NB4 (cell line): ENCODE measurements around the gene EVI5.

ENCODE experiments used
- DNase-seq: peaks from one replicate; pipeline ENCODE4 v3.0.0; 2010; ENCODE audit warnings: low read depth
- H3K4me3 ChIP-seq: one replicate; pipeline ENCODE4 v1.5.1; 2011; ENCODE audit warnings: mild to moderate bottlenecking, low read depth, low read length, moderate library complexity
- MYC ChIP-seq: IDR thresholded peaks from 2 replicates; pipeline ENCODE4 v1.6.1; 2011; ENCODE audit warnings: low read depth, low read length
- POLR2A ChIP-seq: IDR thresholded peaks from 2 replicates; pipeline ENCODE4 v1.6.1; 2011; ENCODE audit warnings: mild to moderate bottlenecking; ENCODE audit not compliant: insufficient read length; ENCODE audit errors: extremely low read depth
- TF ChIP-seq, protein P1 (sequence below): IDR thresholded peaks from 2 replicates; pipeline ENCODE4 v1.6.1; 2011; ENCODE audit warnings: low read depth, low read length
- TF ChIP-seq, protein P2 (sequence below): IDR thresholded peaks from one replicate; pipeline ENCODE4 v1.5.1; 2012; ENCODE audit warnings: low read depth, low read length

Gene EVI5

GRCh38 chr1:92567211-92567868 lies 217.6 kb downstream of the EVI5 start:
- H3K4me3 ChIP-seq = no peak overlapping the region
- peak; percentile 13 for DNase-seq
- TF ChIP-seq, protein P1, sequence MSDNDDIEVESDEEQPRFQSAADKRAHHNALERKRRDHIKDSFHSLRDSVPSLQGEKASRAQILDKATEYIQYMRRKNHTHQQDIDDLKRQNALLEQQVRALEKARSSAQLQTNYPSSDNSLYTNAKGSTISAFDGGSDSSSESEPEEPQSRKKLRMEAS = no peak
- TF ChIP-seq MYC (no peak), POLR2A (no peak)
- TF ChIP-seq, protein P2, sequence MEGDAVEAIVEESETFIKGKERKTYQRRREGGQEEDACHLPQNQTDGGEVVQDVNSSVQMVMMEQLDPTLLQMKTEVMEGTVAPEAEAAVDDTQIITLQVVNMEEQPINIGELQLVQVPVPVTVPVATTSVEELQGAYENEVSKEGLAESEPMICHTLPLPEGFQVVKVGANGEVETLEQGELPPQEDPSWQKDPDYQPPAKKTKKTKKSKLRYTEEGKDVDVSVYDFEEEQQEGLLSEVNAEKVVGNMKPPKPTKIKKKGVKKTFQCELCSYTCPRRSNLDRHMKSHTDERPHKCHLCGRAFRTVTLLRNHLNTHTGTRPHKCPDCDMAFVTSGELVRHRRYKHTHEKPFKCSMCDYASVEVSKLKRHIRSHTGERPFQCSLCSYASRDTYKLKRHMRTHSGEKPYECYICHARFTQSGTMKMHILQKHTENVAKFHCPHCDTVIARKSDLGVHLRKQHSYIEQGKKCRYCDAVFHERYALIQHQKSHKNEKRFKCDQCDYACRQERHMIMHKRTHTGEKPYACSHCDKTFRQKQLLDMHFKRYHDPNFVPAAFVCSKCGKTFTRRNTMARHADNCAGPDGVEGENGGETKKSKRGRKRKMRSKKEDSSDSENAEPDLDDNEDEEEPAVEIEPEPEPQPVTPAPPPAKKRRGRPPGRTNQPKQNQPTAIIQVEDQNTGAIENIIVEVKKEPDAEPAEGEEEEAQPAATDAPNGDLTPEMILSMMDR = no peak

DNA sequence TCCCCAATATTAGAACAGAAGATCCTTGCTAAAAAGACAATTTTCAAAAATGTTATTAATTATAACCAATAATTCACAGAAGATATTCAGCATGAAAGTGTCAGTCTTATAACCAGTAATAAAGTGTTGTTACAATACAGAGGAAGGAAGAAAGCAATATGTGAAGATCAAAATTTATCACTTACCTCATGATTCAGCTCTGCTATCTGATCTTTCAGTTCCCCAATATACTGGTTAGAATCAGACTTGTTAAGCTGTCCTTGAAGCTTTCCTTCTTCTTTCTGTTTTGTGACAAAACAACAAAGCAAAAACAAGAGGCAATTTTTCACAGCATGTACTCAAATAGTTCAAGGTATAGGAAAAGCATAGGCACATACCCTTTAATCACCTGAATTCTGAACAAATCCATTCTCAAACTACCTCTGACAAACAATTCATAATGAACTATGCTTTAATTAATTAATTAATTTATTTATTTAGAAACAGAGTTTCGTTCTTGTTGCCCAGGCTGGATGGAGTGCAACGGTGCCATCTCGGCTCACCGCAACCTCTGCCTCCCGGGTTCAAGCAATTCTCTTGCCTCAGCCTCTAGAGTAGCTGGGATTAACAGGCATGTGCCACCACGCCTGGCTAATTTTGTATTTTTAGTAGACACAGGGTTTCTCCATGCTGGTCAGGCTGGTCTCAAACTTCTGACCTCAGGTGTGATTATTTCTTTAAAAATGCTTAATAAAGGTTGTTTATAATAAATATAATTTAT lies 221.3 kb downstream of the EVI5 start:
- H3K4me3 ChIP-seq = no peak overlapping the region
- DNase-seq = peak; percentile 59
- TF ChIP-seq, protein P2 = no peak
- TF ChIP-seq MYC (no peak), POLR2A (no peak)
- TF ChIP-seq, protein P1 = no peak

DNA sequence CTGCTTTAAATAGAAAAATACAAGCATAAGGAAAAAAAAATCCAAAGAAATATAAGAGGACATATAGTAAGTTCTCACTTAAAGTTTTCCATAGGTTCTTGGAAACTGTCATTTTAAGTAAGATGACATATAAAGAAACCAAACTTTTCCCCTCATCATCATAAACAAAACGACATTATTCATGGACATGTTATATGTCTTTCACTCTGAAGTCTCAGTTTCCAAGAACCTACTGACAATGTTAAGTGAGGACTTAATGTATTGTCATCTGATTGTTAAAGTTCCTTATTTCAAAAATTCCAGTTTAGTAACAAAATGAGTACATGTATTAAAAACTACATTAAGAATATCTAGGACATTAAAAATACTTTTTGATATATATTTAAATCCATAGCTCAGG lies 228.6 kb downstream of the EVI5 start:
- TF ChIP-seq POLR2A (no peak), MYC (no peak)
- TF ChIP-seq, protein P1 = no peak
- TF ChIP-seq, protein P2 = no peak
- H3K4me3 ChIP-seq = no peak overlapping the region
- DNase-seq = no peak

- H3K4me3 ChIP-seq = no peak overlapping the region
- no peak for DNase-seq
- TF ChIP-seq, protein P1 = no peak
- TF ChIP-seq, protein P2 = no peak
- TF ChIP-seq MYC (no peak), POLR2A (no peak)
Measured at GRCh38 chr1:92554216-92554615, 230.7 kb downstream of the EVI5 start.

DNA sequence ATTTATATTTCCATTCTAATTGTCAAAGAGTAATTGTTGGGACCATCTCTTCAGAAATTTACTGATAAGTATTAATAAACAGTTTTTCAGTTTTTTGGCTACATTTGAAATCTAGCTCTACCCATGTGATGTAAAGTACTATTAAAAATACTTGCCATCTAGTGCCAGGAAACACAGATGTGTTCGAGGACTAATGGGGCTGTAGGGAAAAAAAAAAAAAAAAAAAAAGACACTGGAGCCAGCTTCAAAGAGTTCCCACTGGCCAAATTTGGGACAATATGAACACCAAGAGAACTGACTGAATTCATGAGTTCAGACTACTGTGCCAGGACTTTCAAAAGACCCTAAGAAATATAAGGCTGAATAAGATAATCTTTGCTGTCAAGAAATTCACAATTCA lies 233.0 kb downstream of the EVI5 start:
- no peak overlapping the region for H3K4me3 ChIP-seq
- TF ChIP-seq MYC (no peak), POLR2A (no peak)
- TF ChIP-seq, protein P1 = no peak
- TF ChIP-seq, protein P2 = no peak
- DNase-seq = no peak
